KMS-11 (cell line): ENCODE data around the gene TWNK.

ENCODE experiments used
- H2AFZ ChIP-seq: fragments of 200-600 bp; sonication (generic); 2 replicates; pipeline ENCODE4 v1.6.1; 2016; ENCODE audit warnings: antibody characterized with exemption, mixed run types, low read depth
- H3K27ac ChIP-seq: fragments of 200-600 bp; sonication (generic); 2 replicates; pipeline ENCODE4 v1.6.1; 2016; ENCODE audit warnings: mild to moderate bottlenecking, mixed run types
- H3K27me3 ChIP-seq: fragments of 200-600 bp; sonication (generic); 2 replicates; pipeline ENCODE4 v1.6.1; 2017; ENCODE audit warnings: mild to moderate bottlenecking, low read depth, mixed run types, moderate library complexity; ENCODE audit not compliant: insufficient read depth
- H3K36me3 ChIP-seq: fragments of 200-600 bp; sonication (generic); 2 replicates; pipeline ENCODE4 v1.6.1; 2017; ENCODE audit warnings: mild to moderate bottlenecking, mixed run types; ENCODE audit not compliant: insufficient read depth
- H3K4me1 ChIP-seq: fragments of 200-600 bp; sonication (generic); 2 replicates; pipeline ENCODE4 v1.6.1; 2016; ENCODE audit warnings: mild to moderate bottlenecking, low read depth, mixed run types; ENCODE audit not compliant: poor library complexity, severe bottlenecking
- H3K4me2 ChIP-seq: fragments of 200-600 bp; sonication (generic); 2 replicates; pipeline ENCODE4 v1.7.0; 2016; ENCODE audit warnings: mild to moderate bottlenecking, mixed run types
- H3K4me3 ChIP-seq: fragments of 200-600 bp; sonication (generic); IDR thresholded peaks from 2 replicates; pipeline ENCODE4 v1.6.1; 2017; ENCODE audit warnings: low read depth, low read length, mixed read lengths; ENCODE audit not compliant: insufficient read depth
- H3K79me2 ChIP-seq: fragments of 200-600 bp; sonication (generic); 2 replicates; pipeline ENCODE4 v1.6.1; 2016; ENCODE audit warnings: low read depth, mixed run types; ENCODE audit not compliant: insufficient read depth
- H3K9ac ChIP-seq: fragments of 200-600 bp; sonication (generic); 2 replicates; pipeline ENCODE4 v1.6.1; 2016; ENCODE audit warnings: mild to moderate bottlenecking, mixed run types
- H4K20me1 ChIP-seq: fragments of 200-600 bp; sonication (generic); 2 replicates; pipeline ENCODE4 v1.6.1; 2016; ENCODE audit warnings: mild to moderate bottlenecking, mixed run types; ENCODE audit not compliant: insufficient read depth
- TF ChIP-seq, protein P1 (sequence below): fragments of 200-600 bp; sonication (generic); conservative IDR thresholded peaks from 2 replicates; pipeline ENCODE4 v1.6.1; 2017; ENCODE audit warnings: low read depth, mild to moderate bottlenecking, antibody characterized with exemption, low read length, moderate library complexity, mixed read lengths

The TWNK gene

DNA sequence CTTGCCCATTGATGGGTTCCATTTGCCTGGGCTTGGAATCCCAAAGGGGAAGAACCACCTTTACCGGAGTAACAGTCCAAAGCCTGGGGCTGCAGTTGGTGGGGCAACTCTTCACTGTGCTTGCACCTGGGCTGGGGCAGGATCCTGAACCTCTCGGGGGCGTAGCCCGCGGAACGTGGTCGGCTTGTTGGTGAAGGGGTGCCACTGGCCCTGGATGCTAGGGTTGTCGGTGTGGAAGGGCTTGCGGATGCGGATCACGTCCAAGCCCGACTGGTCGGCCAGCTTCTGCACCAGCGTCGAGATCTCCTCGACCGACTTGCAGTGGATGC, 756 bp upstream of the TWNK start:
- Histone ChIP-seq H3K79me2 (peaks cover 36% of the 10 kb centered on the region), H3K27ac (no peak overlapping the region), H3K4me2 (peak overlapping the region; percentile 93), H3K9ac (peak overlapping the region; percentile 82; the same call in 1 of the 2 replicates), H2AFZ (peak overlapping the region; percentile 94), H3K27me3 (no peaks in the 10 kb centered on the region), H3K36me3 (peaks cover 5% of the 10 kb centered on the region; the same call in 1 of the 2 replicates), H3K4me1 (peaks cover 26% of the 10 kb centered on the region), H4K20me1 (no peaks in the 10 kb centered on the region), H3K4me3 (peak overlapping the region; percentile 29)
- TF ChIP-seq, protein P1, sequence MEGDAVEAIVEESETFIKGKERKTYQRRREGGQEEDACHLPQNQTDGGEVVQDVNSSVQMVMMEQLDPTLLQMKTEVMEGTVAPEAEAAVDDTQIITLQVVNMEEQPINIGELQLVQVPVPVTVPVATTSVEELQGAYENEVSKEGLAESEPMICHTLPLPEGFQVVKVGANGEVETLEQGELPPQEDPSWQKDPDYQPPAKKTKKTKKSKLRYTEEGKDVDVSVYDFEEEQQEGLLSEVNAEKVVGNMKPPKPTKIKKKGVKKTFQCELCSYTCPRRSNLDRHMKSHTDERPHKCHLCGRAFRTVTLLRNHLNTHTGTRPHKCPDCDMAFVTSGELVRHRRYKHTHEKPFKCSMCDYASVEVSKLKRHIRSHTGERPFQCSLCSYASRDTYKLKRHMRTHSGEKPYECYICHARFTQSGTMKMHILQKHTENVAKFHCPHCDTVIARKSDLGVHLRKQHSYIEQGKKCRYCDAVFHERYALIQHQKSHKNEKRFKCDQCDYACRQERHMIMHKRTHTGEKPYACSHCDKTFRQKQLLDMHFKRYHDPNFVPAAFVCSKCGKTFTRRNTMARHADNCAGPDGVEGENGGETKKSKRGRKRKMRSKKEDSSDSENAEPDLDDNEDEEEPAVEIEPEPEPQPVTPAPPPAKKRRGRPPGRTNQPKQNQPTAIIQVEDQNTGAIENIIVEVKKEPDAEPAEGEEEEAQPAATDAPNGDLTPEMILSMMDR, result no peak

DNA sequence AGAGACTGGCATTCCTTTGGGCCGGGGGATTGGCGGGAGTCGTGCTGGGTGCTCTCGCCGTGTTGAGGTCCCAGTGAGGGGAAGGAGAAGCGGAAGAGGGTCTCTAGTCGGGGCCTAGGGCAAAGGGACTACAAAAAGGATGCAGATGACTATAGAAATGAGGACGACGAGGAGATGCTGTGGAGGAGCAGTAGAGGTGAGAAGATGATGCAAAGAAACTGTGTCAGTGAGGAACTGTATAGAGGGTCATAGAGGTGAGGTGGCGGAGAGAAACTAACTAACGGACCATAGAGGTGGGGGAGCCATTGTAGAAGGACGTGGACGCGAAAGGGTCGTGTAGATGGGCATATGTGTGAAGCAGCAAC, 324 bp downstream of the TWNK start:
- TF ChIP-seq, protein P1, result no peak
- H3K27ac ChIP-seq, result peak overlapping the region; percentile 49
- no peaks in the 10 kb centered on the region for H4K20me1 ChIP-seq
- peaks cover 36% of the 10 kb centered on the region for H3K79me2 ChIP-seq
- H3K4me1 ChIP-seq, result peaks cover 26% of the 10 kb centered on the region
- H3K4me3 ChIP-seq, result peak overlapping the region; percentile 29
- H2AFZ ChIP-seq, result peak overlapping the region; percentile 94
- peak overlapping the region; percentile 82 for H3K9ac ChIP-seq
- H3K4me2 ChIP-seq, result peak overlapping the region; percentile 93
- H3K36me3 ChIP-seq, result peaks cover 5% of the 10 kb centered on the region; the same call in 1 of the 2 replicates
- H3K27me3 ChIP-seq, result no peaks in the 10 kb centered on the region

GRCh38 chr10:100988166-100988565, 823 bp downstream of the TWNK start:
- Histone ChIP-seq H4K20me1 (no peaks in the 10 kb centered on the region), H3K9ac (peak overlapping the region; percentile 82; the same call in 1 of the 2 replicates), H2AFZ (peak overlapping the region; percentile 94; the same call in 1 of the 2 replicates), H3K4me1 (peaks cover 26% of the 10 kb centered on the region), H3K79me2 (peaks cover 36% of the 10 kb centered on the region), H3K36me3 (peaks cover 5% of the 10 kb centered on the region; the same call in 1 of the 2 replicates), H3K4me2 (peak overlapping the region; percentile 93), H3K27ac (0 out of 2 replicates have a peak overlapping the region, but pooled peaks have one; percentile 49), H3K4me3 (no peak overlapping the region), H3K27me3 (no peaks in the 10 kb centered on the region)
- TF ChIP-seq, protein P1, result no peak

- H3K4me3 ChIP-seq, result no peak overlapping the region
- TF ChIP-seq, protein P1, result no peak
- no peaks in the 10 kb centered on the region for H4K20me1 ChIP-seq
- peaks cover 26% of the 10 kb centered on the region for H3K4me1 ChIP-seq
- H3K9ac ChIP-seq, result no peak overlapping the region
- no peak overlapping the region for H3K27ac ChIP-seq
- H3K36me3 ChIP-seq, result peaks cover 5% of the 10 kb centered on the region; the same call in 1 of the 2 replicates
- H3K79me2 ChIP-seq, result peaks cover 36% of the 10 kb centered on the region
- no peaks in the 10 kb centered on the region for H3K27me3 ChIP-seq
- no peak overlapping the region for H2AFZ ChIP-seq
- peak overlapping the region; percentile 93 for H3K4me2 ChIP-seq
Observed at GRCh38 chr10:100989088-100989487, 1.7 kb downstream of the TWNK start.
